Spinal cord (tissue), 10 donors: ENCODE measurements around the gene SLC4A3. TPM values are rescaled to one million over a fixed set of nuclear protein-coding genes. Genes with fewer than 3 reads are reported as not detected.

Experiments used
- DNase-seq, 6 donors: peaks; one replicate each; pipeline versions ENCODE4 v3.0.0 to v3.0.0-alpha.2; 2013 to 2015; ENCODE audit warnings: low spot score in 6 of 6, low read depth in 4 of 6
- H3K27ac ChIP-seq: one replicate; pipeline ENCODE4 v1.5.1; 2013; ENCODE audit warnings: low read depth, low read length, control low read depth
- H3K27me3 ChIP-seq: one replicate; pipeline ENCODE4 v1.6.1; 2013; ENCODE audit warnings: low read length; ENCODE audit not compliant: control insufficient read depth, insufficient read depth
- H3K36me3 ChIP-seq: one replicate; pipeline ENCODE4 v1.6.1; 2013; ENCODE audit warnings: low read length; ENCODE audit not compliant: control insufficient read depth, insufficient read depth
- H3K4me1 ChIP-seq: one replicate; pipeline ENCODE4 v1.6.1; 2013; ENCODE audit warnings: low read length; ENCODE audit not compliant: control insufficient read depth, insufficient read depth
- H3K4me3 ChIP-seq: one replicate; pipeline ENCODE4 v1.5.1; 2013; ENCODE audit warnings: low read depth, low read length, control low read depth
- H3K9me3 ChIP-seq: one replicate; pipeline ENCODE4 v1.6.1; 2013; ENCODE audit warnings: low read length; ENCODE audit not compliant: control insufficient read depth, insufficient read depth
- WGBS: methylation state at CpG from one replicate; pipeline ENCODE4 v1.1.5; 2013; ENCODE audit warnings: missing lambda C conversion rate; ENCODE audit not compliant: insufficient coverage; 5-methylcytosine and 5-hydroxymethylcytosine counted together
- polyA plus RNA-seq, 2 donors: library from polyadenylated mRNA; unstranded; fragments of 120-200 nt; gene quantifications; one replicate each; pipeline ENCODE4 v1.2.1, GENCODE V29; 2013; ENCODE audit not compliant: insufficient read length in 2 of 2
- total RNA-seq, 2 donors: library from RNA; depleted of rRNA in 1 of 2; stranded (reverse); fragments of 120-200 nt in 1 of 2; fragments of >200 nt in 1 of 2; gene quantifications; one replicate each; pipeline versions ENCODE4 v1.2.3 to v1.2.4, GENCODE V29; 2013 to 2014
- donor health status: healthy.

SLC4A3 gene
- total and polyA plus RNA-seq, 4 donors = 17.0 to 61.3 (median 37.8) TPM

GRCh38 chr2:219631406-219631891, 4.0 kb downstream of the SLC4A3 start:
- no peak for DNase-seq
- Histone ChIP-seq H3K36me3 (peaks cover 83% of the 10 kb centered on the region), H3K27me3 (no peaks in the 10 kb centered on the region), H3K4me3 (no peak overlapping the region), H3K4me1 (peaks cover 30% of the 10 kb centered on the region), H3K27ac (no peak overlapping the region), H3K9me3 (no peaks in the 10 kb centered on the region)
- 84% methylated on average over 7 of the region's 9 CpGs for WGBS

DNA sequence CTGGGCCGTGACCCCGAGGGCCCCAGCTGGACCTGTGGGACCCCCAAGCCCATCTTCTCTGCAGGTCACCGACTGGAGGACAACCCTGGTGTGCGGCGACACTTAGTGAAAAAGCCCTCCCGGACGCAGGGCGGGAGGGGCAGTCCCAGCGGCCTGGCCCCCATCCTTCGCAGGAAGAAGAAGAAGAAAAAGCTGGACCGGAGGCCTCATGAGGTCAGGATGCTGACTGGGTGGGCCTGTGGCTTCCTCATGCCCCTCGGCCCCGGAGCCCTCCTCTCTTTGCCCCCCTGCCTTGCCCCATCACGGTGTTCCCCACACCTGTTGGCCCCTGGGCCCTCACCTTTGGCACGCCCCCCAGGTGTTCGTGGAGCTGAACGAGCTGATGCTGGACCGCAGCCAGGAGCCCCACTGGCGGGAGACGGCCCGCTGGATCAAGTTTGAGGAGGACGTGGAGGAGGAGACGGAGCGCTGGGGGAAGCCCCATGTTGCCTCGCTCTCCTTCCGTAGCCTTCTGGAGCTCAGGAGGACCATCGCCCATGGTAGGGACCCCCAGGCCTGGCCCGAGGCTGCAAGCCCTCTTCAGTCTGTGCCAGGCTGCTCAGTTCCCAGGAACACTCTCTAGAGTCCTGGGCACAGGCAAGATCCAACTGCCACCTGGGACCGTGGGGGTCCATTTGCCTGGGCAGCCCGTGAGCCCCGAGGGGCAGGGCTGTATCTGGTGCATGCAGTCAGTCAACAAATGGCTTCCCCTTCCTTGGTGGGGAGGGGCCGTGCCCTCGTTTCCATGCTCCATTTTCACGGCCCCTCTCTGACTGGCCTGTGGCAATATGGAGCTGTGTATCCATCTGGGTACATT, 4.7 kb downstream of the SLC4A3 start:
- no peaks in the 10 kb centered on the region for H3K27me3 ChIP-seq
- H3K27ac ChIP-seq = no peak overlapping the region
- peaks cover 89% of the 10 kb centered on the region for H3K36me3 ChIP-seq
- H3K4me3 ChIP-seq = no peak overlapping the region
- H3K9me3 ChIP-seq = no peaks in the 10 kb centered on the region
- H3K4me1 ChIP-seq = peaks cover 23% of the 10 kb centered on the region
- DNase-seq = no peak
- 87% methylated on average over 31 of the region's 34 CpGs for WGBS

DNA sequence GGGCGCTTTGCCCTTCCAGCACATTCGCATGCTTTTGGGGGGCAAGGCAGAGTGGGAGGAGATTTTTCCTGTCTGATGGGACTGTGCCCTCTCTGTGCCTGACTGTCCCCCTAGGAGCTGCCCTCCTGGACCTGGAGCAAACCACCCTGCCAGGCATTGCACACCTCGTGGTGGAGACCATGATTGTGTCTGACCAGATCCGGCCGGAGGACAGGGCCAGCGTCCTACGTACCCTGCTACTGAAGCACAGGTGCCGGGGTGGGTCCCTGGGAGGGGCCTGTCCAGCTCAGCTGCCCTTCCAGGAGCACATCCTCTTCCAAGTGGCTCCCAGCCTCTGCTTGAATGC, 5.3 kb downstream of the SLC4A3 start:
- Histone ChIP-seq H3K4me1 (peaks cover 21% of the 10 kb centered on the region), H3K36me3 (peaks cover 95% of the 10 kb centered on the region), H3K4me3 (no peak overlapping the region), H3K9me3 (no peaks in the 10 kb centered on the region), H3K27ac (no peak overlapping the region), H3K27me3 (no peaks in the 10 kb centered on the region)
- DNase-seq = no peak
- 90% methylated on average over 7 of the region's 8 CpGs for WGBS

GRCh38 chr2:219633276-219634065, 6.0 kb downstream of the SLC4A3 start:
- WGBS = 90% methylated on average over 20 of the region's 22 CpGs
- no peak for DNase-seq
- peaks cover 100% of the 10 kb centered on the region for H3K36me3 ChIP-seq
- no peak overlapping the region for H3K4me3 ChIP-seq
- no peaks in the 10 kb centered on the region for H3K9me3 ChIP-seq
- no peak overlapping the region for H3K27ac ChIP-seq
- peaks cover 14% of the 10 kb centered on the region for H3K4me1 ChIP-seq
- H3K27me3 ChIP-seq = no peaks in the 10 kb centered on the region

DNA sequence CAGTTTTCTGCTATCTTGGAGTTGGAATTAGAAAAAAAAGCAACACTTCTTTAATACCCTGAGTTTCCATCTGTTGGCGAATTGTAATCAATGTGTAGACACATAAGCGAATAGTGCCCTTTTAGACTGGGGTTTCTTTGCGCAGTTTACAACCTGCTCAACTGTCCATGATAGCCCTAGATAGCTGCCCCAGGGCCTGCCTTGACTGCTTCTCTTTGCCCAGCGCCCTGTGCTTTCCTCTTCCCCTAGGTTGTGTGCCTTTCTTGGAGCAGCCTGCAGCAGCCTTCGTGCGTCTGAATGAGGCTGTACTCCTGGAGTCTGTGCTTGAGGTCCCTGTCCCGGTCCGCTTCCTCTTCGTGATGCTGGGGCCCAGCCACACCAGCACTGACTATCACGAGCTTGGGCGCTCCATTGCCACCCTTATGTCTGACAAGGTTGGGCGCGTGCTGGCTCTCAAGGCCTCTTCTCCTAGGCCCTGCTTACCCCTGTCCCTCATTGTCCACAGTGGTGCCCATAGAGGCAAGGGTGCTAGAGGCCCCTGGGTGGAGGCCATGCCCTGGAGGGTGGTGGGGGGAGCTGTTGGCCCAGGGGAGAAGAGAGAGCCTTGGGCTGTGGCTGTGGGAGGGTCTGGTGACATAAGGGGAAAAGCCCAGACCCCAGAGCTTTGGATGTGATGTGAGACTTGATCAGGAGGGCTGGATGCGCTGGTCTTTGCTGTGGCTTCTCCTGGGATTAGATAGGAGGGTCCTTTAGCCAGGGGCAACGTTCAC, 6.9 kb downstream of the SLC4A3 start:
- H3K27me3 ChIP-seq = no peaks in the 10 kb centered on the region
- H3K4me1 ChIP-seq = peaks cover 5% of the 10 kb centered on the region
- DNase-seq = no peak
- H3K9me3 ChIP-seq = no peaks in the 10 kb centered on the region
- WGBS = 93% methylated on average over 13 of the region's 15 CpGs
- peaks cover 100% of the 10 kb centered on the region for H3K36me3 ChIP-seq
- H3K4me3 ChIP-seq = no peak overlapping the region
- H3K27ac ChIP-seq = no peak overlapping the region

- no peak for DNase-seq
- H3K27ac ChIP-seq = no peak overlapping the region
- no peaks in the 10 kb centered on the region for H3K27me3 ChIP-seq
- H3K9me3 ChIP-seq = no peaks in the 10 kb centered on the region
- H3K4me3 ChIP-seq = no peak overlapping the region
- H3K4me1 ChIP-seq = peaks cover 1% of the 10 kb centered on the region
- peaks cover 98% of the 10 kb centered on the region for H3K36me3 ChIP-seq
- WGBS = 85% methylated on average over 22 of the region's 22 CpGs
Observed at GRCh38 chr2:219634951-219635751, 7.7 kb downstream of the SLC4A3 start.

DNA sequence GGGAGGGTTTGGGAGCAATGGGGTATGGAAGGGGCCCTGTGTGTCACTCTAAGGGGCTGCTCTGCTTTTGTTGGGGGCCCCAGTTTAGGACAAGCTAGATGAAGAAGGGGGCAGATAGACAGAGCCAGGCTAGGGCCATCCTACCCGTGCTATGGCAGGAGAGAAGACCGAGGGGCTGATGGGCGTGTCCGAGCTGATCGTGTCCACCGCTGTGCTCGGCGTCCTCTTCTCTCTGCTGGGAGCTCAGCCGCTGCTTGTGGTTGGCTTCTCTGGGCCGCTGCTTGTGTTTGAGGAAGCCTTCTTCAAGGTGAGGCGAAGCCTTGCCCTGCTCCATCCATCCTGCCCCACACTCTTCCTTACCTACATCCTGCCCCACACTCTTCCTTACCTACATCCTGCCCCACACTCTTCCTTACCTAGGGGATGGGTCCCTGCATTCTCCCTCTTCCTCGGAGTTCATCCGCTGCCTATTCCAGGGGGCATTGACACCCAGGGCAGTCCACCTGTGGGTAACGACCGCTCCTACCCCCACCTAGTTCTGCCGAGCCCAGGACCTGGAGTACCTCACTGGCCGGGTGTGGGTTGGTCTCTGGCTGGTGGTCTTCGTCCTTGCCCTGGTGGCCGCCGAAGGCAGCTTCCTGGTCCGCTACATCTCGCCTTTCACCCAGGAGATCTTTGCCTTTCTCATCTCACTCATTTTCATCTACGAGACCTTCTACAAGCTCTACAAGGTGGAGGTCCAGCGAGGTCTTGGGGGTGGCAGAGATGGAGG, 8.9 kb downstream of the SLC4A3 start:
- H3K9me3 ChIP-seq = no peaks in the 10 kb centered on the region

GRCh38 chr2:219636941-219637841, 9.8 kb downstream of the SLC4A3 start:
- no peak for DNase-seq
- WGBS = 86% methylated on average over 10 of the region's 13 CpGs
- H3K36me3 ChIP-seq = peaks cover 92% of the 10 kb centered on the region

More for the DNA sequence above, 8.9 kb downstream of the SLC4A3 start:
- Histone ChIP-seq H3K36me3 (peaks cover 93% of the 10 kb centered on the region), H3K4me3 (no peak overlapping the region), H3K4me1 (peaks cover under 1% of the 10 kb centered on the region), H3K27ac (no peak overlapping the region), H3K27me3 (no peaks in the 10 kb centered on the region)
- WGBS = 87% methylated on average over 19 of the region's 24 CpGs
- no peak for DNase-seq

More at GRCh38 chr2:219636941-219637841, 9.8 kb downstream of the SLC4A3 start:
- no peak overlapping the region for H3K4me3 ChIP-seq
- no peaks in the 10 kb centered on the region for H3K27me3 ChIP-seq
- peaks cover 9% of the 10 kb centered on the region for H3K4me1 ChIP-seq
- H3K27ac ChIP-seq = no peak overlapping the region
- no peaks in the 10 kb centered on the region for H3K9me3 ChIP-seq
